GM23338 (cell line): ENCODE measurements around the gene TPM1. TPM values are rescaled to one million over a fixed set of nuclear protein-coding genes. Genes with fewer than 3 reads are reported as not detected.

Source experiments
- ATAC-seq: fragments of 200-7000 bp; cut with Tn5 transposase; 3 replicates; pipeline ENCODE4 v1.9.1; 2020
- DNase-seq: peaks from one replicate; pipeline ENCODE4 v3.0.0-alpha.2; 2015; ENCODE audit warnings: low spot score
- H2AFZ ChIP-seq: fragments of 200-600 bp; sonication (generic); 2 replicates; pipeline ENCODE4 v1.8.0; 2016; ENCODE audit warnings: antibody characterized with exemption, mild to moderate bottlenecking, moderate library complexity
- H3F3A ChIP-seq: fragments of 200-600 bp; sonication (generic); replicated peaks from 2 replicates; pipeline ENCODE4 v1.8.0; 2017; ENCODE audit warnings: antibody characterized with exemption, mixed run types, low read depth
- H3K27ac ChIP-seq: fragments of 200-600 bp; sonication (generic); 2 replicates; pipeline ENCODE4 v1.6.1; 2016; ENCODE audit warnings: low read depth
- H3K27me3 ChIP-seq: fragments of 200-600 bp; sonication (generic); 2 replicates; pipeline ENCODE4 v1.8.0; 2016; ENCODE audit warnings: mild to moderate bottlenecking, mixed run types, moderate library complexity; ENCODE audit not compliant: insufficient read depth
- H3K36me3 ChIP-seq: fragments of 200-600 bp; sonication (generic); 2 replicates; pipeline ENCODE4 v1.8.0; 2016; ENCODE audit warnings: mild to moderate bottlenecking; ENCODE audit not compliant: insufficient read depth
- H3K4me1 ChIP-seq: fragments of 200-600 bp; sonication (generic); 2 replicates; pipeline ENCODE4 v1.8.0; 2016; ENCODE audit warnings: mild to moderate bottlenecking, moderate library complexity; ENCODE audit not compliant: insufficient read depth
- H3K4me2 ChIP-seq: fragments of 200-600 bp; sonication (generic); 2 replicates; pipeline ENCODE4 v1.7.1; 2017; ENCODE audit warnings: mixed run types
- H3K4me3 ChIP-seq: fragments of 200-600 bp; sonication (generic); 2 replicates; pipeline ENCODE4 v1.6.1; 2016; ENCODE audit warnings: mixed run types
- H3K79me2 ChIP-seq: fragments of 200-600 bp; sonication (generic); replicated peaks from 2 replicates; pipeline ENCODE4 v1.8.0; 2017; ENCODE audit warnings: mild to moderate bottlenecking; ENCODE audit not compliant: insufficient read depth
- H3K9me2 ChIP-seq: fragments of 200-600 bp; sonication (generic); 2 replicates; pipeline ENCODE4 v1.8.0; 2017; ENCODE audit not compliant: insufficient read depth
- H4K20me1 ChIP-seq: fragments of 200-600 bp; sonication (generic); replicated peaks from 2 replicates; pipeline ENCODE4 v1.8.0; 2017; ENCODE audit warnings: mild to moderate bottlenecking; ENCODE audit not compliant: insufficient read depth
- H3K27ac Mint-ChIP-seq: 2 replicates; pipeline ENCODE4 v1.8.0; 2020; ENCODE audit warnings: inconsistent platforms, mild to moderate bottlenecking, moderate library complexity, mixed read lengths
- H3K27me3 Mint-ChIP-seq: 3 replicates; pipeline ENCODE4 v1.8.0; 2022; ENCODE audit warnings: low read depth, mild to moderate bottlenecking, moderate library complexity, mixed read lengths, inconsistent platforms; ENCODE audit not compliant: insufficient read depth, poor library complexity
- H3K36me3 Mint-ChIP-seq: 3 replicates; pipeline ENCODE4 v1.8.0; 2021; ENCODE audit warnings: low read depth, mild to moderate bottlenecking, inconsistent platforms, moderate library complexity, mixed read lengths
- H3K4me1 Mint-ChIP-seq: 3 replicates; pipeline ENCODE4 v1.8.0; 2020; ENCODE audit warnings: mild to moderate bottlenecking, inconsistent platforms, mixed read lengths
- H3K4me3 Mint-ChIP-seq: 3 replicates; pipeline ENCODE4 v1.8.0; 2021; ENCODE audit warnings: moderate library complexity, mild to moderate bottlenecking, inconsistent platforms, mixed read lengths
- H3K9me3 Mint-ChIP-seq: 3 replicates; pipeline ENCODE4 v1.8.0; 2020; ENCODE audit warnings: moderate library complexity, mild to moderate bottlenecking, inconsistent platforms, mixed read lengths
- JUNB ChIP-seq: IDR thresholded peaks from one replicate; pipeline ENCODE4 v1.6.1; 2016; ENCODE audit warnings: antibody characterized with exemption; ENCODE audit not compliant: unreplicated experiment
- NANOG ChIP-seq: IDR thresholded peaks from 2 replicates; pipeline ENCODE4 v1.6.1; 2016; ENCODE audit warnings: antibody characterized with exemption, borderline replicate concordance
- POLR2AphosphoS5 ChIP-seq: IDR thresholded peaks from 2 replicates; pipeline ENCODE4 v1.6.1; 2016; ENCODE audit warnings: antibody characterized with exemption, low read depth
- ZNF114 ChIP-seq: fragments of 250-450 bp; sonication (Bioruptor Pico); IDR thresholded peaks from 2 replicates; pipeline ENCODE4 v1.5.0; 2020; ENCODE audit warnings: mild to moderate bottlenecking, moderate library complexity
- ZNF331 ChIP-seq: fragments of 250-450 bp; sonication (Bioruptor Pico); IDR thresholded peaks from 2 replicates; pipeline ENCODE4 v1.5.0; 2020; ENCODE audit warnings: low read depth, mild to moderate bottlenecking, moderate library complexity
- polyA plus RNA-seq: library from polyadenylated mRNA; unstranded; fragments of >200 nt; fragmentation: Nextera tagmentation; extraction: Ambion mirVana; gene quantifications from 2 replicates; pipeline ENCODE4 v1.2.1, GENCODE V29; 2016
- total RNA-seq: library from RNA; depleted of rRNA; stranded (reverse); fragments of >200 nt; shearing (Covaris generic); gene quantifications from 2 replicates; pipeline ENCODE4 v1.2.3, GENCODE V29; 2014
- TF ChIP-seq, protein P1 (sequence below): IDR thresholded peaks from 2 replicates; pipeline ENCODE4 v1.6.1; 2016; ENCODE audit warnings: antibody characterized with exemption
- TF ChIP-seq, protein P2 (sequence below), 2 experiments: fragments of 200-600 bp in 1 of 2; sonication (generic) in 1 of 2; conservative IDR thresholded peaks; 2 replicates each; pipeline versions ENCODE4 v1.5.1 to v1.6.1; 2016 to 2017; ENCODE audit warnings: antibody characterized with exemption in 2 of 2, low read depth in 2 of 2, mild to moderate bottlenecking in 2 of 2, moderate library complexity in 1 of 2
- TF ChIP-seq, protein P3 (sequence below): fragments of 250-450 bp; sonication (Bioruptor Pico); IDR thresholded peaks from 2 replicates; pipeline ENCODE4 v1.5.0; 2020; ENCODE audit warnings: mild to moderate bottlenecking, moderate library complexity

The TPM1 gene
- total and polyA plus RNA-seq, 2 experiments from 2014 or later: 449 to 913 TPM

DNA sequence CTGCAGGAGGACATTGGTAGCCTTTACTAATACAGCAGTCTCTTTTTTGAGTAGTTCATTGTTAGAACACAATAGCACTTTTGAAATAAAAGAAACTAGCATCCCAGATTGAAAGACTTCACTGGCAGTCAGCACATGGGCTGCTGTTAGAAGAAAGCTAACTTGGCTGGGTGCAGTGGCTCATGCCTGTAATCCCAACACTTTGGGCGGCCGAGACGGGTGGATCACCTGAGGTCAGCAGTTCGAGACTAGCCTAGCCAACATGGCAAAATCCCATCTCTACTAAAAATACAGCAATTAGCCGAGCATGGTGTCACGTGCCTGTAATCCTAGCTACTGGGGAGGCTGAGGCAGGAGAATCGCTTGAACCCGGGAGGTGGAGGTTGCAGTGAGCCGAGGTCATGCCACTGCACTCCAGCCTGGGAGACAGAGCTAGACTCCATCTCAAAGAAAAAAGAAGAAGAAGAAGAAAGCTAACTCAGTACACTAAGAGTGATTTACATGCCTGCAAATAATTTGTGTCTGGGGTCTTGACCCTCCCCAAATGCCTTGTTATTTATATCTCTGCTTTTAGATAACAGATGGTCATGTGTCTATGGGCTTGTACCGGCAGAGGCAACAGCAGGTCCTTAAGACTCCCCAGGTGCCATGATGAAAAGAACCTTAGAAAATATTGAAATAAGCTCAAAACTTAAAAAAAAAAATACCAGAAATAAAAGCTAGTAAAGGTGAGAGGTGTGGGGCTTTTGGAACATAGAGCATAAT lies 9.7 kb downstream of the TPM1 start:
- Mint-ChIP-seq H3K4me1 (peaks cover 59% of the 10 kb centered on the region), H3K4me3 (no peak overlapping the region; the same call in 2 of the 3 replicates), H3K27me3 (peaks cover 29% of the 10 kb centered on the region), H3K27ac (peak overlapping the region; percentile 82; the same call in 1 of the 2 replicates), H3K36me3 (peaks cover 79% of the 10 kb centered on the region), H3K9me3 (no peaks in the 10 kb centered on the region)
- no peak overlapping the region; the same call in 1 of the 2 replicates for H3K4me2 ChIP-seq
- H3K4me1 ChIP-seq: peaks cover 30% of the 10 kb centered on the region
- H3F3A ChIP-seq: 0 out of 2 replicates have a peak, but pooled peaks cover 3% of the 10 kb centered on the region
- H3K79me2 ChIP-seq: peaks cover 75% of the 10 kb centered on the region
- H3K36me3 ChIP-seq: peaks cover 24% of the 10 kb centered on the region
- no peaks in the 10 kb centered on the region for H3K9me2 ChIP-seq
- DNase-seq (no peak), ATAC-seq (no peak)
- H3K27ac ChIP-seq: peak overlapping the region; percentile 53; the same call in 1 of the 2 replicates
- no peak overlapping the region for H3K4me3 ChIP-seq
- TF ChIP-seq, protein P1, sequence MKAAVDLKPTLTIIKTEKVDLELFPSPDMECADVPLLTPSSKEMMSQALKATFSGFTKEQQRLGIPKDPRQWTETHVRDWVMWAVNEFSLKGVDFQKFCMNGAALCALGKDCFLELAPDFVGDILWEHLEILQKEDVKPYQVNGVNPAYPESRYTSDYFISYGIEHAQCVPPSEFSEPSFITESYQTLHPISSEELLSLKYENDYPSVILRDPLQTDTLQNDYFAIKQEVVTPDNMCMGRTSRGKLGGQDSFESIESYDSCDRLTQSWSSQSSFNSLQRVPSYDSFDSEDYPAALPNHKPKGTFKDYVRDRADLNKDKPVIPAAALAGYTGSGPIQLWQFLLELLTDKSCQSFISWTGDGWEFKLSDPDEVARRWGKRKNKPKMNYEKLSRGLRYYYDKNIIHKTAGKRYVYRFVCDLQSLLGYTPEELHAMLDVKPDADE: no peak
- peak; percentile 20; the same call in 1 of the 2 replicates for TF ChIP-seq POLR2AphosphoS5
- H3K27me3 ChIP-seq: no peaks in the 10 kb centered on the region
- peaks cover 28% of the 10 kb centered on the region; the same call in 1 of the 2 replicates for H4K20me1 ChIP-seq
- no peak overlapping the region for H2AFZ ChIP-seq

DNA sequence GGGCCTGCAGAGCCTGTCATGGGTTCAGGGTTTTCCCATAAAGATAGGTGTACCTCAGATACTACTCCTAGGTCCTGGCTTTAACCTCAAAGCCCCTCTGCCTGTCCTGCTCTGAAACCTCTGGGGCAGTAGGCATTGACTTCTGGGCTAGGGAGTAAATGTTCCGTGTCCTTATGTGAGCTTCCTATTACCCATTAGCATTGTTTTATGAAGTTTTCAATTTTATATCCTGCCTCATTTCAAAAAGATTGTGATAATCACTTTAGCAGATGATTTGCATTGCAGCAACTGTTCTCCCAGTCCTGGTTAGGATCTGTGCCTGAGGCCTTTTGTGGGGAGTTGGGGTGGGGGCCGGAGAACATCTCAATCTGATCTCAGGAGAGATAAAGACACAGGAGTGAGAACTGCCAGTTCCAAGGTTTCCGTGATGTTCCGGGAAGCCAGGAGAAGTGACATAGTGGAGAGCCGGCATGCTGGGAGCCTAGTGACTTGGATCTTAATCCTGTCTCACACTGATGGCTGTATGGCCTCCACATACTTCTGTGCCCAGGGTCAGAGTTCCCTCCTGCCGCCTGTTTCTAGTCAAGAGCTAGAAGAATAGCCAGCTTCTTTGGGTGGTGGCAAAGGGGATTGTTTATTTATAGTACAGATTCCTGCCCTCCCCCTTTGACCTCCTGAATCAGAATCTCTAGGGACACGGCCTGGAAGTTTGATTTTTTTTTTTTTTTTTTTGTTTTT lies 10.6 kb downstream of the TPM1 start:
- Histone ChIP-seq H3K4me1 (peaks cover 30% of the 10 kb centered on the region), H3K4me3 (no peak overlapping the region), H3K4me2 (no peak overlapping the region; the same call in 1 of the 2 replicates), H2AFZ (no peak overlapping the region), H3K9me2 (no peaks in the 10 kb centered on the region), H3K36me3 (peaks cover 33% of the 10 kb centered on the region), H3K27ac (peak overlapping the region; percentile 53; the same call in 1 of the 2 replicates), H3K27me3 (no peaks in the 10 kb centered on the region), H3K79me2 (peaks cover 79% of the 10 kb centered on the region), H3F3A (peaks cover 6% of the 10 kb centered on the region; the same call in 1 of the 2 replicates), H4K20me1 (peaks cover 30% of the 10 kb centered on the region; the same call in 1 of the 2 replicates)
- no peaks in the 10 kb centered on the region for H3K9me3 Mint-ChIP-seq
- peaks cover 82% of the 10 kb centered on the region for H3K36me3 Mint-ChIP-seq
- H3K27me3 Mint-ChIP-seq: peaks cover 21% of the 10 kb centered on the region
- peak overlapping the region; percentile 82 for H3K27ac Mint-ChIP-seq
- no peak for ATAC-seq
- TF ChIP-seq, protein P2, sequence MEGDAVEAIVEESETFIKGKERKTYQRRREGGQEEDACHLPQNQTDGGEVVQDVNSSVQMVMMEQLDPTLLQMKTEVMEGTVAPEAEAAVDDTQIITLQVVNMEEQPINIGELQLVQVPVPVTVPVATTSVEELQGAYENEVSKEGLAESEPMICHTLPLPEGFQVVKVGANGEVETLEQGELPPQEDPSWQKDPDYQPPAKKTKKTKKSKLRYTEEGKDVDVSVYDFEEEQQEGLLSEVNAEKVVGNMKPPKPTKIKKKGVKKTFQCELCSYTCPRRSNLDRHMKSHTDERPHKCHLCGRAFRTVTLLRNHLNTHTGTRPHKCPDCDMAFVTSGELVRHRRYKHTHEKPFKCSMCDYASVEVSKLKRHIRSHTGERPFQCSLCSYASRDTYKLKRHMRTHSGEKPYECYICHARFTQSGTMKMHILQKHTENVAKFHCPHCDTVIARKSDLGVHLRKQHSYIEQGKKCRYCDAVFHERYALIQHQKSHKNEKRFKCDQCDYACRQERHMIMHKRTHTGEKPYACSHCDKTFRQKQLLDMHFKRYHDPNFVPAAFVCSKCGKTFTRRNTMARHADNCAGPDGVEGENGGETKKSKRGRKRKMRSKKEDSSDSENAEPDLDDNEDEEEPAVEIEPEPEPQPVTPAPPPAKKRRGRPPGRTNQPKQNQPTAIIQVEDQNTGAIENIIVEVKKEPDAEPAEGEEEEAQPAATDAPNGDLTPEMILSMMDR (conservative IDR thresholded peaks at IDR 0.05; ENCODE audit: low read depth in 2 of 2): no peak
- TF ChIP-seq ZNF331 (CRISPR knock-in tag): no peak
- no peak for TF ChIP-seq JUNB
- TF ChIP-seq, protein P1: no peak
- no peak for TF ChIP-seq NANOG
- TF ChIP-seq ZNF114: no peak
- TF ChIP-seq, protein P3, sequence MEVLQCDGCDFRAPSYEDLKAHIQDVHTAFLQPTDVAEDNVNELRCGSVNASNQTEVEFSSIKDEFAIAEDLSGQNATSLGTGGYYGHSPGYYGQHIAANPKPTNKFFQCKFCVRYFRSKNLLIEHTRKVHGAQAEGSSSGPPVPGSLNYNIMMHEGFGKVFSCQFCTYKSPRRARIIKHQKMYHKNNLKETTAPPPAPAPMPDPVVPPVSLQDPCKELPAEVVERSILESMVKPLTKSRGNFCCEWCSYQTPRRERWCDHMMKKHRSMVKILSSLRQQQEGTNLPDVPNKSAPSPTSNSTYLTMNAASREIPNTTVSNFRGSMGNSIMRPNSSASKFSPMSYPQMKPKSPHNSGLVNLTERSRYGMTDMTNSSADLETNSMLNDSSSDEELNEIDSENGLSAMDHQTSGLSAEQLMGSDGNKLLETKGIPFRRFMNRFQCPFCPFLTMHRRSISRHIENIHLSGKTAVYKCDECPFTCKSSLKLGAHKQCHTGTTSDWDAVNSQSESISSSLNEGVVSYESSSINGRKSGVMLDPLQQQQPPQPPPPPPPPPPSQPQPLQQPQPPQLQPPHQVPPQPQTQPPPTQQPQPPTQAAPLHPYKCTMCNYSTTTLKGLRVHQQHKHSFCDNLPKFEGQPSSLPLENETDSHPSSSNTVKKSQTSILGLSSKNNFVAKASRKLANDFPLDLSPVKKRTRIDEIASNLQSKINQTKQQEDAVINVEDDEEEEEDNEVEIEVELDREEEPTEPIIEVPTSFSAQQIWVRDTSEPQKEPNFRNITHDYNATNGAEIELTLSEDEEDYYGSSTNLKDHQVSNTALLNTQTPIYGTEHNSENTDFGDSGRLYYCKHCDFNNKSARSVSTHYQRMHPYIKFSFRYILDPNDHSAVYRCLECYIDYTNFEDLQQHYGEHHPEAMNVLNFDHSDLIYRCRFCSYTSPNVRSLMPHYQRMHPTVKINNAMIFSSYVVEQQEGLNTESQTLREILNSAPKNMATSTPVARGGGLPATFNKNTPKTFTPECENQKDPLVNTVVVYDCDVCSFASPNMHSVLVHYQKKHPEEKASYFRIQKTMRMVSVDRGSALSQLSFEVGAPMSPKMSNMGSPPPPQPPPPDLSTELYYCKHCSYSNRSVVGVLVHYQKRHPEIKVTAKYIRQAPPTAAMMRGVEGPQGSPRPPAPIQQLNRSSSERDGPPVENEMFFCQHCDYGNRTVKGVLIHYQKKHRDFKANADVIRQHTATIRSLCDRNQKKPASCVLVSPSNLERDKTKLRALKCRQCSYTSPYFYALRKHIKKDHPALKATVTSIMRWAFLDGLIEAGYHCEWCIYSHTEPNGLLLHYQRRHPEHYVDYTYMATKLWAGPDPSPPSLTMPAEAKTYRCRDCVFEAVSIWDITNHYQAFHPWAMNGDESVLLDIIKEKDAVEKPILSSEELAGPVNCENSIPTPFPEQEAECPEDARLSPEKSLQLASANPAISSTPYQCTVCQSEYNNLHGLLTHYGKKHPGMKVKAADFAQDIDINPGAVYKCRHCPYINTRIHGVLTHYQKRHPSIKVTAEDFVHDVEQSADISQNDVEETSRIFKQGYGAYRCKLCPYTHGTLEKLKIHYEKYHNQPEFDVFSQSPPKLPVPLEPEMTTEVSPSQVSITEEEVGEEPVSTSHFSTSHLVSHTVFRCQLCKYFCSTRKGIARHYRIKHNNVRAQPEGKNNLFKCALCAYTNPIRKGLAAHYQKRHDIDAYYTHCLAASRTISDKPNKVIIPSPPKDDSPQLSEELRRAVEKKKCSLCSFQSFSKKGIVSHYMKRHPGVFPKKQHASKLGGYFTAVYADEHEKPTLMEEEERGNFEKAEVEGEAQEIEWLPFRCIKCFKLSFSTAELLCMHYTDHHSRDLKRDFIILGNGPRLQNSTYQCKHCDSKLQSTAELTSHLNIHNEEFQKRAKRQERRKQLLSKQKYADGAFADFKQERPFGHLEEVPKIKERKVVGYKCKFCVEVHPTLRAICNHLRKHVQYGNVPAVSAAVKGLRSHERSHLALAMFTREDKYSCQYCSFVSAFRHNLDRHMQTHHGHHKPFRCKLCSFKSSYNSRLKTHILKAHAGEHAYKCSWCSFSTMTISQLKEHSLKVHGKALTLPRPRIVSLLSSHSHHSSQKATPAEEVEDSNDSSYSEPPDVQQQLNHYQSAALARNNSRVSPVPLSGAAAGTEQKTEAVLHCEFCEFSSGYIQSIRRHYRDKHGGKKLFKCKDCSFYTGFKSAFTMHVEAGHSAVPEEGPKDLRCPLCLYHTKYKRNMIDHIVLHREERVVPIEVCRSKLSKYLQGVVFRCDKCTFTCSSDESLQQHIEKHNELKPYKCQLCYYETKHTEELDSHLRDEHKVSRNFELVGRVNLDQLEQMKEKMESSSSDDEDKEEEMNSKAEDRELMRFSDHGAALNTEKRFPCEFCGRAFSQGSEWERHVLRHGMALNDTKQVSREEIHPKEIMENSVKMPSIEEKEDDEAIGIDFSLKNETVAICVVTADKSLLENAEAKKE: no peak
- H3K4me3 Mint-ChIP-seq: no peak overlapping the region
- peaks cover 53% of the 10 kb centered on the region for H3K4me1 Mint-ChIP-seq
- DNase-seq: peak; percentile 29
